ENCODE measurements around the gene PAQR9. TPM values are rescaled to one million over a fixed set of nuclear protein-coding genes. Genes with fewer than 3 reads are reported as not detected.
A peak's percentile ranks its signal among the peaks of the same experiment; 100 is the strongest.

Gene PAQR9
- total and polyA plus RNA-seq, 9 of the 15 experiments (the other 6 are each of a cell fraction or from before 2014, with no cell fraction given), result 0.04 to 0.58 (median 0.22) TPM

GRCh38 chr3:143002083-143002712 is 38.7 kb upstream of the PAQR9 start (continued):
- TF ChIP-seq FUS (optimal IDR thresholded peaks at IDR 0.05; ENCODE audit: low read depth, low read length) (no peak), E2F1 (CRISPR knock-in tag; IDR thresholded peaks at IDR 0.05) (no peak), FOS (IDR thresholded peaks at IDR 0.05; ENCODE audit: extremely low read depth, insufficient read length) (no peak), SMARCA5 (IDR thresholded peaks at IDR 0.05) (no peak), KAT2B (IDR thresholded peaks at IDR 0.05; ENCODE audit: low read depth, low read length) (no peak), ZNF174 (CRISPR knock-in tag; IDR thresholded peaks at IDR 0.05) (no peak), RB1 (IDR thresholded peaks at IDR 0.05; ENCODE audit: low read depth) (no peak), AFF1 (IDR thresholded peaks at IDR 0.05; ENCODE audit: low read depth in 1 of 2, partially characterized antibody in 2 of 2) (no peak), ZKSCAN8 (CRISPR knock-in tag; IDR thresholded peaks at IDR 0.05) (no peak), TCF15 (CRISPR knock-in tag; IDR thresholded peaks at IDR 0.05) (no peak)
- TF ChIP-seq, protein P1, sequence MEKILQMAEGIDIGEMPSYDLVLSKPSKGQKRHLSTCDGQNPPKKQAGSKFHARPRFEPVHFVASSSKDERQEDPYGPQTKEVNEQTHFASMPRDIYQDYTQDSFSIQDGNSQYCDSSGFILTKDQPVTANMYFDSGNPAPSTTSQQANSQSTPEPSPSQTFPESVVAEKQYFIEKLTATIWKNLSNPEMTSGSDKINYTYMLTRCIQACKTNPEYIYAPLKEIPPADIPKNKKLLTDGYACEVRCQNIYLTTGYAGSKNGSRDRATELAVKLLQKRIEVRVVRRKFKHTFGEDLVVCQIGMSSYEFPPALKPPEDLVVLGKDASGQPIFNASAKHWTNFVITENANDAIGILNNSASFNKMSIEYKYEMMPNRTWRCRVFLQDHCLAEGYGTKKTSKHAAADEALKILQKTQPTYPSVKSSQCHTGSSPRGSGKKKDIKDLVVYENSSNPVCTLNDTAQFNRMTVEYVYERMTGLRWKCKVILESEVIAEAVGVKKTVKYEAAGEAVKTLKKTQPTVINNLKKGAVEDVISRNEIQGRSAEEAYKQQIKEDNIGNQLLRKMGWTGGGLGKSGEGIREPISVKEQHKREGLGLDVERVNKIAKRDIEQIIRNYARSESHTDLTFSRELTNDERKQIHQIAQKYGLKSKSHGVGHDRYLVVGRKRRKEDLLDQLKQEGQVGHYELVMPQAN (IDR thresholded peaks at IDR 0.05; ENCODE audit: borderline replicate concordance), result peak; percentile 74; the same call in 1 of the 2 replicates
- TF ChIP-seq, protein P2, sequence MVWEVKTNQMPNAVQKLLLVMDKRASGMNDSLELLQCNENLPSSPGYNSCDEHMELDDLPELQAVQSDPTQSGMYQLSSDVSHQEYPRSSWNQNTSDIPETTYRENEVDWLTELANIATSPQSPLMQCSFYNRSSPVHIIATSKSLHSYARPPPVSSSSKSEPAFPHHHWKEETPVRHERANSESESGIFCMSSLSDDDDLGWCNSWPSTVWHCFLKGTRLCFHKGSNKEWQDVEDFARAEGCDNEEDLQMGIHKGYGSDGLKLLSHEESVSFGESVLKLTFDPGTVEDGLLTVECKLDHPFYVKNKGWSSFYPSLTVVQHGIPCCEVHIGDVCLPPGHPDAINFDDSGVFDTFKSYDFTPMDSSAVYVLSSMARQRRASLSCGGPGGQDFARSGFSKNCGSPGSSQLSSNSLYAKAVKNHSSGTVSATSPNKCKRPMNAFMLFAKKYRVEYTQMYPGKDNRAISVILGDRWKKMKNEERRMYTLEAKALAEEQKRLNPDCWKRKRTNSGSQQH (CRISPR knock-in tag; IDR thresholded peaks at IDR 0.05), result no peak
- TF ChIP-seq, protein P3, sequence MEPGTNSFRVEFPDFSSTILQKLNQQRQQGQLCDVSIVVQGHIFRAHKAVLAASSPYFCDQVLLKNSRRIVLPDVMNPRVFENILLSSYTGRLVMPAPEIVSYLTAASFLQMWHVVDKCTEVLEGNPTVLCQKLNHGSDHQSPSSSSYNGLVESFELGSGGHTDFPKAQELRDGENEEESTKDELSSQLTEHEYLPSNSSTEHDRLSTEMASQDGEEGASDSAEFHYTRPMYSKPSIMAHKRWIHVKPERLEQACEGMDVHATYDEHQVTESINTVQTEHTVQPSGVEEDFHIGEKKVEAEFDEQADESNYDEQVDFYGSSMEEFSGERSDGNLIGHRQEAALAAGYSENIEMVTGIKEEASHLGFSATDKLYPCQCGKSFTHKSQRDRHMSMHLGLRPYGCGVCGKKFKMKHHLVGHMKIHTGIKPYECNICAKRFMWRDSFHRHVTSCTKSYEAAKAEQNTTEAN (CRISPR knock-in tag; IDR thresholded peaks at IDR 0.05), result no peak

Measured in K562 (cell line).